Fibroblast of lung (primary cell): Measurements from ENCODE around the gene ZGRF1. TPM values are rescaled to one million over a fixed set of nuclear protein-coding genes. Genes with fewer than 3 reads are reported as not detected.

ENCODE experiments used
- DNase-seq, 2 donors: peaks; one replicate each; pipeline versions ENCODE4 v3.0.0 to v3.0.0-alpha.2; 2010; ENCODE audit warnings: low read depth in 2 of 2
- H2AFZ ChIP-seq: 2 replicates; pipeline ENCODE4 v1.5.1; 2012; ENCODE audit warnings: low read length, control low read depth, inconsistent platforms
- H3K27ac ChIP-seq: 2 replicates; pipeline ENCODE4 v1.5.1; 2011; ENCODE audit warnings: low read length, control low read depth; ENCODE audit not compliant: insufficient read depth
- H3K27me3 ChIP-seq: 2 replicates; pipeline ENCODE4 v1.5.1; 2011; ENCODE audit warnings: mild to moderate bottlenecking, low read length; ENCODE audit not compliant: control insufficient read depth, insufficient read depth
- H3K36me3 ChIP-seq: 2 replicates; pipeline ENCODE4 v1.5.1; 2011; ENCODE audit warnings: low read length; ENCODE audit not compliant: control insufficient read depth, insufficient read depth
- H3K4me1 ChIP-seq: 2 replicates; pipeline ENCODE4 v1.5.1; 2011; ENCODE audit warnings: low read length; ENCODE audit not compliant: control insufficient read depth, insufficient read depth; ENCODE audit errors: extremely low read depth
- H3K4me2 ChIP-seq: 2 replicates; pipeline ENCODE4 v1.5.1; 2011; ENCODE audit warnings: low read length, control low read depth; ENCODE audit not compliant: insufficient read depth; ENCODE audit errors: extremely low read depth
- H3K4me3 ChIP-seq, 4 experiments: fragments of 200-600 bp in 1 of 4; sonication (generic) in 1 of 4; replicated peaks in 1 of 4; 2 replicates each; pipeline ENCODE4 v1.5.1; 2011 to 2016; ENCODE audit warnings: low read length in 4 of 4, low read depth in 3 of 4, mild to moderate bottlenecking in 3 of 4, control low read depth in 2 of 4, inconsistent platforms in 1 of 4, mixed read lengths in 1 of 4; ENCODE audit not compliant: insufficient read depth in 1 of 4; ENCODE audit errors: control extremely low read depth in 1 of 4
- H3K79me2 ChIP-seq: 2 replicates; pipeline ENCODE4 v1.5.1; 2012; ENCODE audit warnings: mild to moderate bottlenecking, low read length, inconsistent platforms; ENCODE audit not compliant: control insufficient read depth, insufficient read depth
- H3K9ac ChIP-seq: 2 replicates; pipeline ENCODE4 v1.5.1; 2011; ENCODE audit warnings: mild to moderate bottlenecking, low read length, control low read depth; ENCODE audit not compliant: insufficient read depth
- H3K9me3 ChIP-seq: 2 replicates; pipeline ENCODE4 v1.5.1; 2012; ENCODE audit warnings: low read depth, low read length; ENCODE audit not compliant: control insufficient read depth, insufficient read depth
- H4K20me1 ChIP-seq: 2 replicates; pipeline ENCODE4 v1.5.1; 2011; ENCODE audit warnings: low read length; ENCODE audit not compliant: control insufficient read depth, insufficient read depth; ENCODE audit errors: extremely low read depth
- CTCF ChIP-seq, 2 donors: IDR thresholded peaks in 1 of 2; conservative IDR thresholded peaks in 1 of 2; 1 replicate in 1 of 2; 2 replicates in 1 of 2; pipeline ENCODE4 v1.5.1; 2011 to 2012; ENCODE audit warnings: low read length in 2 of 2, control low read depth in 1 of 2, inconsistent platforms in 1 of 2, low read depth in 1 of 2, mild to moderate bottlenecking in 1 of 2
- EZH2 ChIP-seq: IDR thresholded peaks from 2 replicates; pipeline ENCODE4 v1.5.1; 2012; ENCODE audit warnings: low read length, control low read depth, mild to moderate bottlenecking; ENCODE audit errors: missing control alignments
- polyA plus RNA-seq, 2 donors: library from polyadenylated mRNA; depleted of rRNA in 1 of 2; stranded (reverse) in 1 of 2; unstranded in 1 of 2; fragments of >200 nt; gene quantifications; 2 replicates each; pipeline ENCODE4 v1.2.1, GENCODE V29; 2011 to 2012; ENCODE audit warnings: missing spikeins in 1 of 2
- total RNA-seq: library from RNA; depleted of rRNA; stranded (reverse); fragments of >200 nt; gene quantifications from 2 replicates; pipeline ENCODE4 v1.2.1, GENCODE V29; 2014

ZGRF1 gene
- total and polyA plus RNA-seq, 2 donors (not counting 1 experiment from before 2014, with no cell fraction given), result 3.1 to 5.8 TPM

GRCh38 chr4:112545346-112545745 is 91.4 kb downstream of the ZGRF1 start:
- no peak for DNase-seq

GRCh38 chr4:112540695-112541094 is 96.0 kb downstream of the ZGRF1 start:
- Histone ChIP-seq H3K9ac (no peak overlapping the region), H3K27me3 (no peaks in the 10 kb centered on the region), H4K20me1 (no peaks in the 10 kb centered on the region), H3K36me3 (no peaks in the 10 kb centered on the region), H3K4me3 (no peak overlapping the region), H3K4me1 (no peaks in the 10 kb centered on the region), H3K9me3 (no peaks in the 10 kb centered on the region), H3K79me2 (no peaks in the 10 kb centered on the region), H3K27ac (no peak overlapping the region), H3K4me2 (no peak overlapping the region), H2AFZ (no peak overlapping the region)
- TF ChIP-seq EZH2, result no peak
- no peak for TF ChIP-seq CTCF (conservative IDR thresholded peaks at IDR 0.05 in 1 of 2, IDR thresholded peaks at IDR 0.05 in 1 of 2; ENCODE audit: low read depth in 1 of 2, low read length in 2 of 2)
- DNase-seq, result no peak

More at GRCh38 chr4:112545346-112545745, 91.4 kb downstream of the ZGRF1 start:
- Histone ChIP-seq H3K27me3 (no peaks in the 10 kb centered on the region), H2AFZ (no peak overlapping the region), H3K9ac (no peak overlapping the region), H4K20me1 (no peaks in the 10 kb centered on the region), H3K4me3 (no peak overlapping the region), H3K4me1 (no peaks in the 10 kb centered on the region), H3K79me2 (no peaks in the 10 kb centered on the region), H3K27ac (no peak overlapping the region), H3K9me3 (no peaks in the 10 kb centered on the region), H3K36me3 (no peaks in the 10 kb centered on the region), H3K4me2 (no peak overlapping the region)
- TF ChIP-seq CTCF (conservative IDR thresholded peaks at IDR 0.05 in 1 of 2, IDR thresholded peaks at IDR 0.05 in 1 of 2; ENCODE audit: low read depth in 1 of 2, low read length in 2 of 2), result no peak
- TF ChIP-seq EZH2, result no peak

- no peaks in the 10 kb centered on the region for H3K27me3 ChIP-seq
Observed at GRCh38 chr4:112536123-112536522, 100.6 kb downstream of the ZGRF1 start.

More at GRCh38 chr4:112536123-112536522, 100.6 kb downstream of the ZGRF1 start:
- Histone ChIP-seq H3K27ac (no peak overlapping the region), H4K20me1 (no peaks in the 10 kb centered on the region), H3K79me2 (no peaks in the 10 kb centered on the region), H3K4me3 (no peak overlapping the region), H3K9me3 (no peaks in the 10 kb centered on the region), H3K9ac (no peak overlapping the region), H3K4me2 (no peak overlapping the region), H3K4me1 (no peaks in the 10 kb centered on the region), H3K36me3 (no peaks in the 10 kb centered on the region), H2AFZ (no peak overlapping the region)
- TF ChIP-seq EZH2 (no peak), CTCF (conservative IDR thresholded peaks at IDR 0.05 in 1 of 2, IDR thresholded peaks at IDR 0.05 in 1 of 2; ENCODE audit: low read depth in 1 of 2, low read length in 2 of 2) (no peak)
- no peak for DNase-seq
